ENCODE measurements around the gene SETD1A. TPM values are rescaled to one million over a fixed set of nuclear protein-coding genes. Genes with fewer than 3 reads are reported as not detected.
"Not testable (repeated sequence)": the region's sequence is repeated elsewhere in the genome, so short reads cannot be mapped to it uniquely, and the experiment has no call there.

The SETD1A gene
- total RNA-seq, 1 experiment from 2014 or later: 3.4 TPM

DNA sequence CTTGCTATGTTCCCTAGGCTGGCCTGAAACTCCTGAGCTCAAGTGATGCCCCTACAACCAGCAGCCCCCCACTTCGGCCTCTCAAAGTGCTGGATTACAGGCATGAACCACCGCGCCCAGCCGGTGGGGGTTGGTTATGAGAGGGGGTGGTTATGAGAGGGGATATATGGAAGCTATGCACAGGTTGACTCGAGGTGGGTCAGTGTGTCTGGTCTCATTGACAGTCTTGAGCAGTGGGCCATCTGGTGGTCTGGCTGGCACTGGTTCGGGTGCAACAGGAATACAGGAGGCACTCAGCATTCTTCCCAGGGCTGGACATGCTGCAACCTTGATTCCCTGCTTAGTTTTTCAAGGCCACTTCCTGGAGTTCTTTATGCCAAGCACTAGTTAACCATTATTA lies 58.5 kb downstream of the SETD1A start:
- no peak for DNase-seq (ENCODE audit: low read depth)

DNA sequence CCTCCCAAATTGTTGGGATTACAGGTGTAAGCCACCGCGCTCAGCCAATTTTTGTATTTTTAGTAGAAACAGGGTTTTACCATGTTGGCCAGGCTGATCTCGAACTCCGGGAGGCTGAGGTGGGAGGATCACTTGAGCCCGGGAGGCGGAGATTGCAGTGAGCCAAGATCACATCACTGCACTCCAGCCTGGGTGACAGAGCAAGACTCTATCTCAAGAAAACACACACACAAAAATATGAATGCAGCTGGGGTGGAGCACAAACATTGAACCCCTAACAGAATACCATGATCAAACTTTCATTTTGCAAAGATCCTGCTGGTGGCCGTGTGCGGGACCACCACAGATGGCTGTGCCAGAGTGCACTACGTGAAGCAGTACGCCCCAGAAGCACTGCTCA lies 60.2 kb downstream of the SETD1A start:
- DNase-seq (ENCODE audit: low read depth): not testable (repeated sequence)

DNA sequence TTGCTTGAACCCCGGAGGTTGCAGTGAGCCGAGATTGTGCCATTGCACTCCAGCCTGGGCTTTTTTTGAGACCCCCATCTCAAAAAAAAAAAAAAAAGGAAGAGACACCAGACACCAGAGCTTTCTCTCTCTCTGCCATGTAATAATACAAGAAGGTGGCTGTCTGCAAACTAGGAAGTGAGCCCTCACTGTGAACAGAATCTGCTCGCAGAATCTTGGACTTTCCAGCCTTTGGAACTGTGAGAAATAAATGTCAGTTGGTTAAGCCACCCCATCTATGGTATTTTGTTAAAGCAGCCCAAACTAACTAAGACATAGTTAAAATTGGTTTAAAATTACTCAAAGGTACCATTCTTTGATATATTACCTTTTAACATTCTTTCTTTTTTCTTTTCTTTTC lies 63.0 kb downstream of the SETD1A start:
- no peak for DNase-seq (ENCODE audit: low read depth)

DNA sequence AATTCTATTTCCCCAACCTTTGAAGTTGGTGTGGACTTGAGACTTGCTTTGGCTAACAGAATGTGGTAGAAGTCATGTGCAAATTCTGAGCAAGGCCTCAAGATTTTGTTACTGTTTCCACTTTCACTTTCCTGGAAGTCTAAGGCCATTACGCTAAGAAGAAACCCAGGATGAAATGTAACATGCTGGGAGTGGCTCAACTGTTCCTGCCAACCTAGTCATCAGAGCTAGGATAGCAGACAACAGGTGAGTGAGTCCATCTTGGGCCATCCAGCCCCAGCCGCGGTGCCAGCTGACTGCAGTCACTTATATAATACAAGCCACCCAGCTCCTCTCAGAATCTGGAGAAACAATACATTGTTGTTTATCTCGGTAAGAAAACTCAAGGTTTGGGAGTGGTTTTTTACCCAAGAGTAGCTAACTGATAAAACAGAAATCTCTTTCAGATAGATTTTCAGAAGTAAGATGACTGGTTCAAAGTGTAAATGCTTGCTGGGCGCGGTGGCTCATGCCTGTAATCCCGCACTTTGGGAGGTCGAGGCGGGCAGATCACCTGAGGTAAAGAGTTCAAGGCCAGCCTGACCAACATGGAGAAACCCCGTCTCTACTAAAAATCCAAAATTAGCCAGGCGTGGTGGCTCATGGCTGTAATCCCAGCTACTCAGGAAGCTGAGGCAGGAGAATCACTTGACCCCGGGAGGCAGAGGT lies 65.1 kb downstream of the SETD1A start:
- peak; percentile 70 for DNase-seq (ENCODE audit: low read depth)

DNA sequence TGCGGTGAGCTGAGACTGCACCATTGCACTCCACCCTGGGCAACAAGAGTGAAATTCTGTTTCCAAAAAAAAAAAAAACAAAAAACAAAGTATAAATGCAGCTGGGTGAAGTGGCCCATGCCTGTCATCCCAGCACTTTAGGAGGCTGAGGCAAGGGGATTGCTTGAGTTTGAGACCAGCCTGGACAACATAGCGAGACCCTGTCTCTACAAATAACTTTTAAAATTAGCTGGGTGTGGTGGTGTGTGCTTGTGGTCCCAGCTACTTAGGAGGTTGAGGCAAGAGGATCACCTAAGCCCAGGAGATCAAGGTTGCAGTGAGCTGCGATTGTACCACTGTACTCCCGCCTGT lies 65.7 kb downstream of the SETD1A start:
- no peak for DNase-seq (ENCODE audit: low read depth)

DNA sequence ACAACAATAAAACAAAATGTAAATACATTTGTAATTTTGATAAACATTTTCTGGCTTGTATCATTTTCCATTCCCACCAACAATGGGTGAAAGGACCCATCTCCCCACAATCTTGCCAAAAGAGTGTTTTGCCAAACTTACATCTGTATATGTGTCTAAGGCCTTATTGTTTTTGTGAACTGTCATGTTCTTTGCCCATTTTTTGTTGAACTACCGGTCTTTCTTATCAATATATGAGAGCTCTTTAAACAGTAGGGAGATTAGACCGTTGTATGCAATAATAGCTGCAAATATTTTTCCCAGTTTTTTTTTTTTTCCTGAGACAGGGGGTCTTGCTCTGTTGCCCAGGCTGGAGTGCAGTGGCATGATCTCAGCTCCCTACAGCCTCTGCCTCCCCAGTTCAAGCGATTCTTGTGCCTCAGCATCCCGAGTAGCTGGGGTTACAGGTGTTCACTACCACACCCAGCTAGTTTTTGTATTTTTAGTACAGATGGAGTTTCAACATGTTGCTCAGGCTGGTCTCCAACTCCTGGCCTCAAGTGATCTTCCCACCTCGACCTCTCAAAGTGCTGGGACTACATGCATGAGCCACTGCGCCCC lies 66.2 kb downstream of the SETD1A start:
- no peak for DNase-seq (ENCODE audit: low read depth)

DNA sequence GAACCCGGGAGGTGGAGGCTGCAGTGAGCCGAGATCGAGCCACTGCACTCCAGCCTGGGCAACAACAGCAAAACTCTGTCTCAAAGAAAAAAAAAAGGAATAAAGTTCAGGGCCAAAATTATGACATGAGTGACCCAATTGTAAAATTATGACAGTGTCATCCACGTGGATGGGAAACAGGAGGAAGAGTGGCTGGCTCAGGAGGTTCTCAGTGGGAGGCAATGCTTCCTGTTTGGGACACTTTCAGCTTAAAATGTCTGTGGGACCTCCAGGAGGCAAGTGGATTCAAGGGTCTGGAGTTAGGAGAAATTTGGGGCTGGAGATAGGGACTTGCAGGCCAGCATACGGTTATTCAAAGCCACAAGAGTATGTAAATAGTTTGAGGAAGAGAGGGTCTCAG lies 67.8 kb downstream of the SETD1A start:
- DNase-seq (ENCODE audit: low read depth): no peak

DNA sequence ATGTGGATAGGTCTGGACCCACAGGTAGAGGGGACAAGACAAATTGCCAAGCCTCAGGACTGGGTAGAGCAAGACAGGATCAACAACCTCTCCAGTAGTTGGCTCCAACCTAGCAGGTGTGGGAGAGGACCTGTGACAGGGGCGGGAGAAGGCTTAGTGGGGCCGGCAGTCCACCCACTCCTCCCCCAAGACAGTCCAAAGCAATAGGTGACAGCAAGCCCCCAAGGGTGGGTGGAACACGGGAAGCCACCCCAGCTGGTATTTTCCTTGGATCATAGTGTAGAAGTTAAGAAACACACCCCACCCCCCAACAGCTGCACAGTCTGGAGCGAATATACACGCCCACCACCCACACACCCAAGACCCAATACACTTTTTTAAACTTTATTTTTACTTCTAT lies 71.7 kb downstream of the SETD1A start:
- DNase-seq (ENCODE audit: low read depth): no peak

DNA sequence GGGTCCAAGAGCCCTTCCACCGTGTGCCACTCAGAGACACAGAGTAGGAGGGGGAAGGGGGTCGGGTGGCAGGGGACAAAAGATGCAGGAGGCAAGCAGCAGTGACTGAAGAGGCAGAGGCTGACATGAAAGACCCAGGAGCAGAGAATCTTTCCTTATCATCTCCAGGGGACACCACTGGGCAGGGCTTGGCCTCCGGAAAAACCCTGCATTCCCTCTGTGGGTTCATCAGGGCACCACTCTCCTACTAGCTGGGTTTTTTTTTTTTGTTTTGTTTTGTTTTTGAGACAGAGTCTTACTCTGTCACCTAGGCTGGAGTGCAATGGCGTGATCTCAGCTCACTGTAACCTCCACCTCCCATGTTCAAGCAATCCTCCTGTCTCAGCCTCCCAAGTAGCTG lies 73.7 kb downstream of the SETD1A start:
- DNase-seq (ENCODE audit: low read depth): no peak

DNA sequence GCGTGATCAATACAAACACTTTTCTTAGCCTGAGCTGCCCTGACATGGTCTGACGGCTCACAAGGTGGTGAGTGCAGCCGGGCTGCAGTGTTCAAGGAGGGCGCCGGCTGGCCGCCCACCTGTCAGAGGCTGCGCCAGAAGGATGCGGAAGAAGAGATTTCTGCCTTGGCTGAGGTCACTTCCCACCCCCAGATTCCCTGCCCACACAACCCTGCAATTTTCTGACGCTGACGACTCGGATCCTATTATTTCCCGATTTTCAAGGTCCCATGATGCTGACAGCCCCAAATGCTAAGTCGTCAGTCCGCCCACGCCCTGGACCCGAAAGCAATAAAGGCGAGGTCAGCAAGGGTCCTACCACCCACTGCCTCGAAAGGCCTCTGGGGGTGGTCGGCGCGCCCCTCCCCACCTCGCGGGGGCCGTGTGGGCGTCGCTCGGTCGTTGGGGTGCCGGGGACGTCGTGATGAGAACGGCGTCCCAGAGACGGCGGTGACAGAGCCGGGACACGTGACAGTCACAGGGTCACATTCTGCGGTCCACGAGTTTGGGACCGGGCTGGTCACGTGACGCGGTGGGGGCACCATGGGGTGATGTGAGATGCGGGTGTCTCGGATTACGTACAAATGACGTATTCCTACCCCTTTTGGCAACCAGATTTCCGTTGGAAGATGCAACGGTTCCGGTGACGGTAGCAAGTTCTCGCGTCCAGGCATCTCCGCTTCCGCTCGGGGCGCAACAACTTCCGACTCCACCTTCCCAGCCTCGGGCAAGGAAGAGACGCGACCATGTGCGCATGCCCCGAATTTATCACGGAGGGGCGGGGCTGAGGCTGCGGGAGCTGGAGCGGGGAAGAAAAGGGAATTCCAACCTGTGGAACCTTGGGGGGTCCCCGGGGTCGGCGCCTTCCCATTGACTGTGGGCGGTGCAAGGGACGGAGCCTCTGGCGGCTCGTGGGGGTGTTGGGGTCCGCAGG lies 75.5 kb downstream of the SETD1A start, which contains the start of gene STX4:
Gene STX4 (plus strand): TSS at position 823 of the 973 bp plus-strand sequence. CDS start 248 bp downstream, outside the sequence.
- peak; percentile 97 for DNase-seq (ENCODE audit: low read depth)

DNA sequence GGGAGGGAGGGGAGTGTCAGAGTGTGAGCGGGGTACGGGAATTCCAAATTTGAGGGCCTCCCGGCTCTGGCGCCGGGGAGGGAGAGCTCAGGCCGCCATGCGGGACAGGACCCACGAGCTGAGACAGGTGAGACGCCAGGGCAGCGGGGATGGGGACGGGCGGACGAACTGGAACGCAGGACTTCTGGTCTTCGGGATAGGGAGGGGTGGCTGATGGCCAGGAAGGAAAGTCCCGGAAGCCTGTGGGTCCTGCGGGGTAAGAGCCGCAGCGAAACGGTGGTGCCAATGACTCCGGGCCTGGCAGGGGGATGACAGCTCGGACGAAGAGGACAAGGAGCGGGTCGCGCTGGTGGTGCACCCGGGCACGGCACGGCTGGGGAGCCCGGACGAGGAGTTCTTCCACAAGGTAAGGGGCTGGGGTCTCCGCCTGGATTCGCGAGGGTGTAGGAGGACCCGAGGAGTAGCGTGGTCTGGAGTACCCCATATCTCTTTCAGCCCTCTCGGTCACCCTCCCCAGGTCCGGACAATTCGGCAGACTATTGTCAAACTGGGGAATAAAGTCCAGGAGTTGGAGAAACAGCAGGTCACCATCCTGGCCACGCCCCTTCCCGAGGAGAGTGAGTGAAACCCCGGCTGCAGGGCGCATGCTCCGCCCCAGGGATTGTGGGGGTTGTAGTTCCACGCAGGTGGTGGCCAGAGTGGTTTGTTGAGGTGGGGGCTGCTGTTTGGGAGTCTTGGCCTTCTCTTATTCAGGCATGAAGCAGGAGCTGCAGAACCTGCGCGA lies 76.3 kb downstream of the SETD1A start:
- DNase-seq (ENCODE audit: low read depth): peak; percentile 75

Other genes starting within 250 kb of the SETD1A start
- 39.8 and 42.3 TPM in 2 replicates for gene PHKG2, start 209.3 kb upstream of the SETD1A start, total RNA-seq (2014; rRNA removed)
- gene CFAP119, start 195.7 kb upstream of the SETD1A start, total RNA-seq (2014; rRNA removed): 4.0 and 5.1 TPM in 2 replicates
- gene RNF40, start 195.4 kb upstream of the SETD1A start, total RNA-seq (2014; rRNA removed): 102 and 105 TPM in 2 replicates
- gene ZNF629, start 170.5 kb upstream of the SETD1A start, total RNA-seq (2014; rRNA removed): 20.8 and 21.0 TPM in 2 replicates
- gene BCL7C, start 63.7 kb upstream of the SETD1A start, total RNA-seq (2014; rRNA removed): 71.5 and 74.5 TPM in 2 replicates
- 2.5 and 4.1 TPM in 2 replicates for gene CTF1, start 61.1 kb upstream of the SETD1A start, total RNA-seq (2014; rRNA removed)
- 28.6 and 33.2 TPM in 2 replicates for gene FBXL19, start 34.2 kb upstream of the SETD1A start, total RNA-seq (2014; rRNA removed)
- gene ORAI3, start 8.7 kb upstream of the SETD1A start, total RNA-seq (2014; rRNA removed): 62.5 and 73.6 TPM in 2 replicates
- gene HSD3B7, start 27.5 kb downstream of the SETD1A start, total RNA-seq (2014; rRNA removed): 133 and 143 TPM in 2 replicates
- 1.7 and 4.1 TPM in 2 replicates for gene STX1B, start 52.9 kb downstream of the SETD1A start, total RNA-seq (2014; rRNA removed)
- 51.4 and 52.9 TPM in 2 replicates for gene STX4, start 75.8 kb downstream of the SETD1A start, total RNA-seq (2014; rRNA removed)
- gene ZNF668, start 116.5 kb downstream of the SETD1A start, total RNA-seq (2014; rRNA removed): 96.0 and 115 TPM in 2 replicates
- gene ZNF646, start 116.7 kb downstream of the SETD1A start, total RNA-seq (2014; rRNA removed): 28.5 and 33.0 TPM in 2 replicates
- 9.2 and 9.7 TPM in 2 replicates for gene PRSS53, start 131.2 kb downstream of the SETD1A start, total RNA-seq (2014; rRNA removed)
- 390 and 435 TPM in 2 replicates for gene VKORC1, start 137.0 kb downstream of the SETD1A start, total RNA-seq (2014; rRNA removed)
- 199 and 204 TPM in 2 replicates for gene BCKDK, start 150.6 kb downstream of the SETD1A start, total RNA-seq (2014; rRNA removed)
- gene KAT8, start 159.9 kb downstream of the SETD1A start, total RNA-seq (2014; rRNA removed): 30.5 and 30.7 TPM in 2 replicates
- not detected in 2 replicates for gene PRSS8, start 178.0 kb downstream of the SETD1A start, total RNA-seq (2014; rRNA removed)
- gene PRSS36, start 192.3 kb downstream of the SETD1A start, total RNA-seq (2014; rRNA removed): 0.40 and 0.64 TPM in 2 replicates
- 42.3 and 58.2 TPM in 2 replicates for gene FUS, start 222.4 kb downstream of the SETD1A start, total RNA-seq (2014; rRNA removed)
- 7.7 and 10.8 TPM in 2 replicates for gene PYCARD, start 245.0 kb downstream of the SETD1A start, total RNA-seq (2014; rRNA removed)